HepG2 (cell line): ENCODE results near the gene SPRYD3. TPM values are rescaled to one million over a fixed set of nuclear protein-coding genes. Genes with fewer than 3 reads are reported as not detected.

Source experiments
- DNMT1 ChIP-seq: sonication (generic); formaldehyde crosslinking; IDR thresholded peaks from 2 replicates; pipeline ENCODE4 v1.5.1; 2020; ENCODE audit warnings: mild to moderate bottlenecking, missing genetic modification reagents
- DNMT3B ChIP-seq: conservative IDR thresholded peaks from 2 replicates; pipeline ENCODE4 v1.6.1; 2016; ENCODE audit warnings: missing biosample characterization, control low read depth
- E2F5 ChIP-seq: sonication (generic); formaldehyde crosslinking; conservative IDR thresholded peaks from 2 replicates; pipeline ENCODE4 v1.4.0; 2020; ENCODE audit warnings: missing genetic modification reagents
- GLI4 ChIP-seq: sonication (generic); formaldehyde crosslinking; IDR thresholded peaks from 2 replicates; pipeline ENCODE4 v1.5.1; 2020; ENCODE audit warnings: missing genetic modification reagents, mild to moderate bottlenecking, moderate library complexity, borderline replicate concordance
- GPBP1L1 ChIP-seq: sonication (generic); formaldehyde crosslinking; IDR thresholded peaks from 2 replicates; pipeline ENCODE4 v1.5.0; 2020; ENCODE audit warnings: mild to moderate bottlenecking, missing genetic modification reagents
- KDM5A ChIP-seq: fragments of 200-600 bp; sonication (generic); IDR thresholded peaks from 2 replicates; pipeline ENCODE4 v1.7.0; 2018; ENCODE audit warnings: antibody characterized with exemption, mild to moderate bottlenecking, low read length, borderline replicate concordance
- RBAK ChIP-seq: sonication (generic); formaldehyde crosslinking; IDR thresholded peaks from 2 replicates; pipeline ENCODE4 v1.5.1; 2020; ENCODE audit warnings: mild to moderate bottlenecking, missing genetic modification reagents
- REXO4 ChIP-seq: sonication (generic); formaldehyde crosslinking; IDR thresholded peaks from 2 replicates; pipeline ENCODE4 v1.8.0; 2022; ENCODE audit warnings: missing genetic modification reagents, mild to moderate bottlenecking, borderline replicate concordance
- TEAD2 ChIP-seq: sonication (generic); formaldehyde crosslinking; IDR thresholded peaks from 2 replicates; pipeline ENCODE4 v1.9.0; 2021; ENCODE audit warnings: missing genetic modification reagents
- TERF1 ChIP-seq: sonication (generic); formaldehyde crosslinking; IDR thresholded peaks from 2 replicates; pipeline ENCODE4 v1.8.0; 2022; ENCODE audit warnings: mild to moderate bottlenecking, missing genetic modification reagents, moderate library complexity
- THRA ChIP-seq: sonication (generic); formaldehyde crosslinking; IDR thresholded peaks from 2 replicates; pipeline ENCODE4 v1.4.0; 2020; ENCODE audit warnings: missing genetic modification reagents, borderline replicate concordance
- YY1 ChIP-seq: IDR thresholded peaks from 2 replicates; pipeline ENCODE4 v1.6.1; 2011; ENCODE audit warnings: low read length, low read depth, moderate library complexity, mild to moderate bottlenecking; ENCODE audit not compliant: insufficient read depth, insufficient replicate concordance
- ZBTB2 ChIP-seq: sonication (generic); formaldehyde crosslinking; IDR thresholded peaks from 2 replicates; pipeline ENCODE4 v1.8.0; 2022; ENCODE audit warnings: low read depth, missing genetic modification reagents
- ZFP82 ChIP-seq: sonication (generic); formaldehyde crosslinking; IDR thresholded peaks from 2 replicates; pipeline ENCODE4 v1.5.1; 2020; ENCODE audit warnings: mild to moderate bottlenecking, missing genetic modification reagents, borderline replicate concordance
- ZIK1 ChIP-seq: sonication (generic); formaldehyde crosslinking; IDR thresholded peaks from 2 replicates; pipeline ENCODE4 v1.5.0; 2020; ENCODE audit warnings: mild to moderate bottlenecking, low read depth, missing genetic modification reagents, borderline replicate concordance
- ZNF143 ChIP-seq: sonication (generic); formaldehyde crosslinking; IDR thresholded peaks from 2 replicates; pipeline ENCODE4 v1.4.0; 2020; ENCODE audit warnings: missing genetic modification reagents
- ZNF234 ChIP-seq: sonication (generic); formaldehyde crosslinking; conservative IDR thresholded peaks from 2 replicates; pipeline ENCODE4 v1.5.1; 2020; ENCODE audit warnings: mild to moderate bottlenecking, missing genetic modification reagents
- ZNF34 ChIP-seq: sonication (generic); formaldehyde crosslinking; IDR thresholded peaks from 2 replicates; pipeline ENCODE4 v1.4.0; 2020; ENCODE audit warnings: mild to moderate bottlenecking, missing genetic modification reagents, borderline replicate concordance
- ZNF550 ChIP-seq: sonication (generic); formaldehyde crosslinking; IDR thresholded peaks from 2 replicates; pipeline ENCODE4 v1.4.0; 2020; ENCODE audit warnings: mild to moderate bottlenecking, missing genetic modification reagents, borderline replicate concordance
- ZNF720 ChIP-seq: sonication (generic); formaldehyde crosslinking; IDR thresholded peaks from 2 replicates; pipeline ENCODE4 v1.4.0; 2020; ENCODE audit warnings: missing genetic modification reagents
- ZNF773 ChIP-seq: sonication (generic); formaldehyde crosslinking; IDR thresholded peaks from 2 replicates; pipeline ENCODE4 v1.4.0; 2020; ENCODE audit warnings: missing genetic modification reagents, borderline replicate concordance
- ZNF788 ChIP-seq: sonication (generic); formaldehyde crosslinking; IDR thresholded peaks from 2 replicates; pipeline ENCODE4 v1.5.0; 2020; ENCODE audit warnings: mild to moderate bottlenecking, missing genetic modification reagents, borderline replicate concordance
- ZNF891 ChIP-seq: sonication (generic); formaldehyde crosslinking; IDR thresholded peaks from 2 replicates; pipeline ENCODE4 v1.5.0; 2020; ENCODE audit warnings: mild to moderate bottlenecking, missing genetic modification reagents
- ZSCAN25 ChIP-seq: sonication (generic); formaldehyde crosslinking; IDR thresholded peaks from 2 replicates; pipeline ENCODE4 v1.8.0; 2022; ENCODE audit warnings: mild to moderate bottlenecking, missing genetic modification reagents
- polyA plus RNA-seq, 8 experiments: library from polyadenylated mRNA; depleted of rRNA in 3 of 8; stranded (reverse) in 7 of 8; unstranded in 1 of 8; fragments of >200 nt; fragmentation: Illumina TruSeq in 4 of 8; extraction: Trizol in 4 of 8; gene quantifications; 2 replicates each; pipeline versions ENCODE4 v1.2.1 to v1.2.3, GENCODE V29; 2011 to 2016; ENCODE audit warnings: low read depth in 4 of 8, missing spikeins in 1 of 8, mixed read lengths in 1 of 8; ENCODE audit not compliant: insufficient read depth in 1 of 8
- total RNA-seq, 5 experiments: library from RNA; depleted of rRNA; stranded (reverse); fragments of >200 nt; fragmentation: Illumina TruSeq; extraction: Trizol; gene quantifications; 2 replicates each; pipeline ENCODE4 v1.2.3, GENCODE V29; 2016; ENCODE audit warnings: low read depth in 1 of 5

The SPRYD3 gene
- total and polyA plus RNA-seq, 2 of the 13 experiments (the other 11 are each of a cell fraction or from before 2014, with no cell fraction given) = 9.0 to 9.2 TPM

- TF ChIP-seq ZFP82 (CRISPR knock-in tag) (no peak), ZNF773 (CRISPR knock-in tag) (no peak), KDM5A (no peak), RBAK (CRISPR knock-in tag) (no peak), GPBP1L1 (CRISPR knock-in tag) (no peak), ZNF34 (CRISPR knock-in tag) (no peak; the same call in 1 of the 2 replicates), TERF1 (no peak), DNMT1 (no peak), DNMT3B (no peak), ZSCAN25 (CRISPR knock-in tag) (peak; percentile 67; the same call in 1 of the 2 replicates), GLI4 (no peak; the same call in 1 of the 2 replicates), ZNF720 (CRISPR knock-in tag) (no peak), ZNF891 (CRISPR knock-in tag) (no peak), ZNF788 (peak; percentile 69; the same call in 1 of the 2 replicates), ZNF550 (CRISPR knock-in tag) (no peak), TEAD2 (CRISPR knock-in tag) (no peak), ZIK1 (CRISPR knock-in tag) (no peak), ZNF143 (no peak), YY1 (no peak), E2F5 (CRISPR knock-in tag) (no peak), ZBTB2 (no peak), ZNF234 (CRISPR knock-in tag) (peak; percentile 61; the same call in 1 of the 2 replicates), THRA (CRISPR knock-in tag) (0 out of 2 replicates have a peak, but pooled peaks have one; percentile 9), REXO4 (CRISPR knock-in tag) (no peak)
Observed at GRCh38 chr12:53049571-53050318, 29.4 kb downstream of the SPRYD3 start, which contains the start of gene TNS2 (continued).
